Nephron (organoid): ENCODE measurements around the gene CTF1.

Experiments
- H3K27ac Mint-ChIP-seq, 3 experiments: 2 replicates each; pipeline ENCODE4 v1.8.0; 2020; ENCODE audit warnings: mixed read lengths in 3 of 3, mild to moderate bottlenecking in 2 of 3, moderate library complexity in 1 of 3
- H3K27me3 Mint-ChIP-seq: 2 replicates; pipeline ENCODE4 v1.8.0; 2021; ENCODE audit warnings: low read depth, mild to moderate bottlenecking, moderate library complexity, mixed read lengths
- H3K36me3 Mint-ChIP-seq: 2 replicates; pipeline ENCODE4 v1.8.0; 2020; ENCODE audit warnings: low read depth, mixed read lengths
- H3K4me1 Mint-ChIP-seq: 2 replicates; pipeline ENCODE4 v1.8.0; 2020; ENCODE audit warnings: mixed read lengths
- H3K4me3 Mint-ChIP-seq, 3 experiments: 2 replicates each; pipeline ENCODE4 v1.8.0; 2020; ENCODE audit warnings: mild to moderate bottlenecking in 3 of 3, mixed read lengths in 3 of 3, moderate library complexity in 2 of 3
- H3K9me3 Mint-ChIP-seq: 2 replicates; pipeline ENCODE4 v1.8.0; 2020; ENCODE audit warnings: mixed read lengths
- CTCF ChIP-seq, 3 experiments: fragments of 200-600 bp; sonication (generic); IDR thresholded peaks; one replicate each; pipeline ENCODE4 v1.5.0; 2021; ENCODE audit warnings: antibody characterized with exemption in 3 of 3; ENCODE audit not compliant: unreplicated experiment in 3 of 3

The CTF1 gene

GRCh38 chr16:30896889-30897733, 697 bp downstream of the CTF1 start:
- Mint-ChIP-seq H3K4me3 (peak overlapping the region; percentile 88 to 94 (median 88)), H3K27ac (peak overlapping the region; percentile 97 to 99 (median 98)), H3K27me3 (no peaks in the 10 kb centered on the region), H3K4me1 (peaks cover 35% of the 10 kb centered on the region), H3K9me3 (no peaks in the 10 kb centered on the region), H3K36me3 (no peaks in the 10 kb centered on the region)
- no peak for TF ChIP-seq CTCF (IDR thresholded peaks at IDR 0.05; ENCODE audit: unreplicated experiment in 3 of 3)

GRCh38 chr16:30899794-30900193, 3.4 kb downstream of the CTF1 start:
- Mint-ChIP-seq H3K27me3 (no peaks in the 10 kb centered on the region), H3K4me1 (peaks cover 31% of the 10 kb centered on the region), H3K36me3 (no peaks in the 10 kb centered on the region), H3K9me3 (no peaks in the 10 kb centered on the region), H3K27ac (peak overlapping the region in 2 of 3 experiments; percentile 29 to 85), H3K4me3 (peak overlapping the region in 2 of 3 experiments; percentile 6 to 34)
- TF ChIP-seq CTCF (IDR thresholded peaks at IDR 0.05; ENCODE audit: unreplicated experiment in 3 of 3): no peak

- H3K36me3 Mint-ChIP-seq: no peaks in the 10 kb centered on the region
- no peak for TF ChIP-seq CTCF (IDR thresholded peaks at IDR 0.05; ENCODE audit: unreplicated experiment in 3 of 3)
- H3K27ac Mint-ChIP-seq: peak overlapping the region in 2 of 3 experiments; percentile 69 to 85
- no peaks in the 10 kb centered on the region for H3K27me3 Mint-ChIP-seq
- peak overlapping the region; percentile 21 to 68 (median 34) for H3K4me3 Mint-ChIP-seq
- H3K9me3 Mint-ChIP-seq: no peaks in the 10 kb centered on the region
- peaks cover 23% of the 10 kb centered on the region for H3K4me1 Mint-ChIP-seq
These were observed 4.2 kb downstream of the CTF1 start for GRCh38 chr16:30900588-30900987.

- H3K27ac Mint-ChIP-seq: peak overlapping the region; percentile 69 to 85 (median 79)
- H3K4me1 Mint-ChIP-seq: peaks cover 15% of the 10 kb centered on the region
- no peak for TF ChIP-seq CTCF (IDR thresholded peaks at IDR 0.05; ENCODE audit: unreplicated experiment in 3 of 3)
- H3K9me3 Mint-ChIP-seq: no peaks in the 10 kb centered on the region
- H3K36me3 Mint-ChIP-seq: no peaks in the 10 kb centered on the region
- H3K4me3 Mint-ChIP-seq: peak overlapping the region; percentile 66 to 75 (median 68)
- no peaks in the 10 kb centered on the region for H3K27me3 Mint-ChIP-seq
These were observed 5.0 kb downstream of the CTF1 start for GRCh38 chr16:30901201-30902028.

GRCh38 chr16:30902029-30902972, 5.9 kb downstream of the CTF1 start:
- no peak for TF ChIP-seq CTCF (IDR thresholded peaks at IDR 0.05; ENCODE audit: unreplicated experiment in 3 of 3)
- Mint-ChIP-seq H3K27me3 (no peaks in the 10 kb centered on the region), H3K27ac (peak overlapping the region; percentile 94 to 99 (median 98))

More at GRCh38 chr16:30902029-30902972, 5.9 kb downstream of the CTF1 start:
- Mint-ChIP-seq H3K9me3 (no peaks in the 10 kb centered on the region), H3K4me1 (peaks cover 9% of the 10 kb centered on the region), H3K4me3 (peak overlapping the region; percentile 88 to 92 (median 90)), H3K36me3 (no peaks in the 10 kb centered on the region)
